ENCODE results near the gene ARHGDIG. TPM values are rescaled to one million over a fixed set of nuclear protein-coding genes. Genes with fewer than 3 reads are reported as not detected.

ARHGDIG gene
- polyA plus RNA-seq, 3 donors: not detected

Other genes with a start within 250 kb of the ARHGDIG start
- gene POLR3K, start 227.0 kb upstream of the ARHGDIG start, polyA plus RNA-seq: 10 to 100 TPM in 2 of 3 donors, 1 to 10 TPM in 1; 9.9 to 20.8 (median 18.7) TPM
- 10 to 100 TPM; 18.5 to 32.2 (median 31.6) TPM for gene SNRNP25, start 226.8 kb upstream of the ARHGDIG start, polyA plus RNA-seq
- under 1 TPM in 1 of 3 donors, not detected in 2; 0.20 TPM for gene RHBDF1, start 208.0 kb upstream of the ARHGDIG start, polyA plus RNA-seq
- 10 to 100 TPM; 32.5 to 86.9 (median 70.6) TPM for gene MPG, start 202.4 kb upstream of the ARHGDIG start, polyA plus RNA-seq
- gene NPRL3, start 141.9 kb upstream of the ARHGDIG start, polyA plus RNA-seq: 10 to 100 TPM in 1 of 3 donors, 1 to 10 TPM in 2; 2.6 to 16.7 (median 3.0) TPM
- gene HBZ, start 127.9 kb upstream of the ARHGDIG start, polyA plus RNA-seq: not detected
- not detected for gene HBM, start 114.6 kb upstream of the ARHGDIG start, polyA plus RNA-seq
- 100 to 1,000 TPM in 2 of 3 donors, 1 to 10 TPM in 1; 2.8 to 193 (median 158) TPM for gene HBA2, start 107.7 kb upstream of the ARHGDIG start, polyA plus RNA-seq
- gene HBA1, start 103.9 kb upstream of the ARHGDIG start, polyA plus RNA-seq: 10 to 100 TPM in 2 of 3 donors, under 1 TPM in 1; 0.31 to 23.8 (median 22.9) TPM
- not detected for gene HBQ1, start 100.1 kb upstream of the ARHGDIG start, polyA plus RNA-seq
- gene LUC7L, start 51.1 kb upstream of the ARHGDIG start, polyA plus RNA-seq: 100 to 1,000 TPM in 1 of 3 donors, 1 to 10 TPM in 2; 4.0 to 109 (median 4.6) TPM
- gene FAM234A, start 45.8 kb upstream of the ARHGDIG start, polyA plus RNA-seq: 10 to 100 TPM; 22.5 to 40.4 (median 25.1) TPM
- under 1 TPM in 1 of 3 donors, not detected in 2; 0.07 TPM for gene RGS11, start 4.6 kb upstream of the ARHGDIG start, polyA plus RNA-seq
- not detected for gene PDIA2, start 2.6 kb downstream of the ARHGDIG start, polyA plus RNA-seq
- gene AXIN1, start 72.1 kb downstream of the ARHGDIG start, polyA plus RNA-seq: 10 to 100 TPM in 1 of 3 donors, under 1 TPM in 2; 0.30 to 20.9 (median 0.74) TPM
- 10 to 100 TPM; 68.6 to 88.5 (median 88.1) TPM for gene MRPL28, start 89.9 kb downstream of the ARHGDIG start, polyA plus RNA-seq
- 100 to 1,000 TPM in 1 of 3 donors, 10 to 100 TPM in 2; 18.2 to 137 (median 39.8) TPM for gene PGAP6, start 101.4 kb downstream of the ARHGDIG start, polyA plus RNA-seq
- gene NME4, start 116.6 kb downstream of the ARHGDIG start, polyA plus RNA-seq: 10 to 100 TPM; 26.7 to 31.4 (median 26.9) TPM
- gene DECR2, start 121.3 kb downstream of the ARHGDIG start, polyA plus RNA-seq: 10 to 100 TPM in 1 of 3 donors, 1 to 10 TPM in 2; 5.7 to 12.8 (median 8.7) TPM
- 1 to 10 TPM in 1 of 3 donors, under 1 TPM in 2; 0.37 to 7.5 (median 0.49) TPM for gene RAB11FIP3, start 145.1 kb downstream of the ARHGDIG start, polyA plus RNA-seq
- gene CAPN15, start 247.1 kb downstream of the ARHGDIG start, polyA plus RNA-seq: 10 to 100 TPM in 1 of 3 donors, 1 to 10 TPM in 2; 3.4 to 42.6 (median 3.9) TPM

Data from CD14-positive monocyte (primary cell).